Endothelial cell (in vitro differentiated cells): ENCODE results near the gene FGF23. TPM values are rescaled to one million over a fixed set of nuclear protein-coding genes. Genes with fewer than 3 reads are reported as not detected.

Source experiments
- DNase-seq: peaks from one replicate; pipeline ENCODE4 v3.0.0; 2021; ENCODE audit warnings: low spot score
- H3K27ac Mint-ChIP-seq: one replicate; pipeline ENCODE4 v1.8.0; 2021; ENCODE audit warnings: mixed read lengths, inconsistent platforms; ENCODE audit not compliant: unreplicated experiment
- H3K27me3 Mint-ChIP-seq: one replicate; pipeline ENCODE4 v1.8.0; 2021; ENCODE audit warnings: mild to moderate bottlenecking, moderate library complexity, mixed read lengths, inconsistent platforms; ENCODE audit not compliant: unreplicated experiment
- H3K36me3 Mint-ChIP-seq: one replicate; pipeline ENCODE4 v1.8.0; 2021; ENCODE audit warnings: mild to moderate bottlenecking, low read depth, mixed read lengths, inconsistent platforms; ENCODE audit not compliant: unreplicated experiment
- H3K4me1 Mint-ChIP-seq: one replicate; pipeline ENCODE4 v1.8.0; 2021; ENCODE audit warnings: mild to moderate bottlenecking, mixed read lengths, inconsistent platforms; ENCODE audit not compliant: unreplicated experiment
- H3K4me3 Mint-ChIP-seq: one replicate; pipeline ENCODE4 v1.8.0; 2021; ENCODE audit warnings: mild to moderate bottlenecking, mixed read lengths, inconsistent platforms; ENCODE audit not compliant: unreplicated experiment
- H3K9me3 Mint-ChIP-seq: one replicate; pipeline ENCODE4 v1.8.0; 2021; ENCODE audit warnings: mixed read lengths, inconsistent platforms; ENCODE audit not compliant: unreplicated experiment
- long read RNA-seq: library from polyadenylated mRNA; unstranded; transcript quantifications from one replicate; pipeline ENCODE4 v2.0.0, GENCODE V29; 2020; ENCODE audit not compliant: unreplicated experiment
- total RNA-seq: library from RNA; stranded (reverse); fragmentation: NEBNext Ultra II Directional; extraction: Animal tissue kit (Norgen Biotek cat#: 25700); gene quantifications from one replicate; pipeline ENCODE4 v1.2.1, GENCODE V29; 2021; ENCODE audit not compliant: unreplicated experiment
- TF ChIP-seq, protein P1 (sequence below): fragments of 200-600 bp; sonication (generic); IDR thresholded peaks from one replicate; pipeline ENCODE4 v1.5.0; 2021; ENCODE audit warnings: antibody characterized with exemption; ENCODE audit not compliant: unreplicated experiment

Gene FGF23
- total RNA-seq = not detected
- long read RNA-seq = 0 reads

DNA sequence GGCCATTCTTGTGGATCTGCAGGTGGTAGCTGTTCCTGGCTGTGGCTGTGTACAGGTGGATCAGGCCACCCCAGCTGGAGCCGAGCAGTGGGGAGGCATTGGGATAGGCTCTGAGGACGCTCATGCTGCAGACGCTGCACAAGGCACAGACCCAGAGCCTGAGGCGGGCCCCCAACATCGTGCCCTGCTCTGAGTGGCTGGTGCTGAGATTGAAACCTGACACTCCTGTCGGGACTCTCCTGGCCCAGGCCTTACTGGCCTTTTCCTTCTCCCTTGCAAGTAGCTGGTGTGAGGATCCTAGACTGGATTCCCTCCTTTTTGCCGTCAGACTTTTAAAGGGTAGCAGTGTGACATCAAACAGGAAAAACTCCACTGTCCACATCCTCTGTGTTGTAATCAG, at the start of gene FGF23:
TSS of gene FGF23 (minus strand) at position 308 of the 400 bp plus-strand sequence. CDS start at position 178, 130 bp downstream.
- Mint-ChIP-seq H3K9me3 (no peaks in the 10 kb centered on the region), H3K36me3 (no peaks in the 10 kb centered on the region), H3K4me1 (peaks cover 5% of the 10 kb centered on the region), H3K4me3 (no peak within 1 kb of the TSS), H3K27me3 (peaks cover 3% of the 10 kb centered on the region), H3K27ac (no peak within 1 kb of the TSS)
- peak; percentile 34 for DNase-seq
- TF ChIP-seq, protein P1, sequence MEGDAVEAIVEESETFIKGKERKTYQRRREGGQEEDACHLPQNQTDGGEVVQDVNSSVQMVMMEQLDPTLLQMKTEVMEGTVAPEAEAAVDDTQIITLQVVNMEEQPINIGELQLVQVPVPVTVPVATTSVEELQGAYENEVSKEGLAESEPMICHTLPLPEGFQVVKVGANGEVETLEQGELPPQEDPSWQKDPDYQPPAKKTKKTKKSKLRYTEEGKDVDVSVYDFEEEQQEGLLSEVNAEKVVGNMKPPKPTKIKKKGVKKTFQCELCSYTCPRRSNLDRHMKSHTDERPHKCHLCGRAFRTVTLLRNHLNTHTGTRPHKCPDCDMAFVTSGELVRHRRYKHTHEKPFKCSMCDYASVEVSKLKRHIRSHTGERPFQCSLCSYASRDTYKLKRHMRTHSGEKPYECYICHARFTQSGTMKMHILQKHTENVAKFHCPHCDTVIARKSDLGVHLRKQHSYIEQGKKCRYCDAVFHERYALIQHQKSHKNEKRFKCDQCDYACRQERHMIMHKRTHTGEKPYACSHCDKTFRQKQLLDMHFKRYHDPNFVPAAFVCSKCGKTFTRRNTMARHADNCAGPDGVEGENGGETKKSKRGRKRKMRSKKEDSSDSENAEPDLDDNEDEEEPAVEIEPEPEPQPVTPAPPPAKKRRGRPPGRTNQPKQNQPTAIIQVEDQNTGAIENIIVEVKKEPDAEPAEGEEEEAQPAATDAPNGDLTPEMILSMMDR = no peak

DNA sequence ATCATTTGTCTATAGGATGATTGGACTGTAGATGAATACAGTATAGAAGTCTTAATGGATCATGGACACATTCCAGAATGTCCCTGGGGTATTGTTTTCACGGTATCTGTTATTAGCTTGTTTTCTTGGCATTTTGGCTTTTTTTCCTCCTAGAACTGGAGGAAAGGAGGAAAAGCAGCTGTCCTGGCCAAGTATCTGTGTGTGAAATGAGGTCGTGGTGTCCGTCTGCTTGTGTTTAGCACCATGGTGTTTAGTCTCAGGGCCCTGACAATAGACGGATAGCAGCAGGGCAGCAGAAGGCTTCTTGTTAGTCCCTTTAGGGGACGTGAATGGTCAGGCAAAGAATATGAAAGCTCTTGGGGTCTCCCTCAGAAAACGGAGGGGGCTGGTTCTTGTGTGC, 44.9 kb upstream of the FGF23 start:
- TF ChIP-seq, protein P1 = no peak
- Mint-ChIP-seq H3K4me1 (peaks cover 5% of the 10 kb centered on the region), H3K4me3 (no peak overlapping the region), H3K9me3 (no peaks in the 10 kb centered on the region), H3K27ac (no peak overlapping the region), H3K36me3 (no peaks in the 10 kb centered on the region), H3K27me3 (peaks cover 1% of the 10 kb centered on the region)
- no peak for DNase-seq

DNA sequence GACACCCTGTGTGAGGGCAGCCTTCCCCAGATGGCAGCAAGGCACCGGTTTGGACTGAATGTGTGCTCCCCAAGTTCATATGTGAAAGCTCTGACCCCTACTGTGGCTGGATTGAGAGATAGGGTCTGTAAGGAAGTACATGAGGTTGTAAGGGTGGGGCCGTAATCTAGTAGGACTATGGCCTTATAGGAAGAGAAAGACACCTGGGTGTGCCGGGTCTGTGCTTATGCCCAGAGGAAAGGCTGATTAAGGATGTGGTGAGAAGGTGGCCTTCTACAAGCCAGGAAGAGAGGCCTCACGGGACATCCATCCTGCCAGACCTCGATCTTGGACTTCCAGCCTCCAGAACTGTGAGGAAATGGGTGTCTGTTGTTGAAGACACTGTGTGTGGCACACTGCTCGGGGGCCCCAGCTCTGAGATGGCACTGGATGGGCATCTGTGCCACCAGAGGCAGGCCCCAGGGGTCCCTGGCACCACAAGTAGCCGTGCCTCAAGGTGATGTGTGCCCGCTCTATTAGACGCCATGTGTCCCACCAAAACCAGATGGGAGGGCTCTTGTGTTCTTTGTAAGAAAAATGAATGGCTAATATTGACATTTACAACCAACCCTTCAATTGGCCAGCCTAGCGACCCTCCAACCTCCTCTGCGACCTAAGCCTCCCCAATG, 44.1 kb upstream of the FGF23 start:
- Mint-ChIP-seq H3K4me1 (peaks cover 8% of the 10 kb centered on the region), H3K36me3 (no peaks in the 10 kb centered on the region), H3K9me3 (no peaks in the 10 kb centered on the region), H3K27ac (no peak overlapping the region), H3K27me3 (peaks cover 1% of the 10 kb centered on the region), H3K4me3 (no peak overlapping the region)
- TF ChIP-seq, protein P1 = no peak
- DNase-seq = no peak

DNA sequence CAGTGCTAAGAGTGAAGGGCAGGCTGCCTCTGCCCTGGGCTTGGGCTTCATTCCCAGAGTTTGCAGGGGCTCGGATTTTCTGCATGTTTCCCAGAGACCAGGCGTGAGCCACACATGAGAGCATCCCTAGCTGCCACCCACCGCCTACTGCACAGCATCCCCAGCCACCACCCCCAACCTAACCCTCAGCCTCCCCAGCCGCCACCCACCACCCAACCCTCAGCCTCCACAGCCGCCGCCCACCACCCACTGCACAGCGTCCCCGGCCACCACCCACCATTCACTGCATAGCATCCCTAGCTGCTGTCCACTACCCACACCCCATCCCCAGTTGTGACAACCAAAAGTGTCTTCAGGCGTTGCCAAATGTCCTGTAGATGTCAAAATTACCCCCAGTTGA, 43.5 kb upstream of the FGF23 start:
- DNase-seq = no peak
- H3K4me1 Mint-ChIP-seq = peaks cover 8% of the 10 kb centered on the region
- no peak overlapping the region for H3K4me3 Mint-ChIP-seq
- no peaks in the 10 kb centered on the region for H3K9me3 Mint-ChIP-seq
- peaks cover 1% of the 10 kb centered on the region for H3K27me3 Mint-ChIP-seq
- TF ChIP-seq, protein P1 = no peak
- H3K27ac Mint-ChIP-seq = no peak overlapping the region
- no peaks in the 10 kb centered on the region for H3K36me3 Mint-ChIP-seq

DNA sequence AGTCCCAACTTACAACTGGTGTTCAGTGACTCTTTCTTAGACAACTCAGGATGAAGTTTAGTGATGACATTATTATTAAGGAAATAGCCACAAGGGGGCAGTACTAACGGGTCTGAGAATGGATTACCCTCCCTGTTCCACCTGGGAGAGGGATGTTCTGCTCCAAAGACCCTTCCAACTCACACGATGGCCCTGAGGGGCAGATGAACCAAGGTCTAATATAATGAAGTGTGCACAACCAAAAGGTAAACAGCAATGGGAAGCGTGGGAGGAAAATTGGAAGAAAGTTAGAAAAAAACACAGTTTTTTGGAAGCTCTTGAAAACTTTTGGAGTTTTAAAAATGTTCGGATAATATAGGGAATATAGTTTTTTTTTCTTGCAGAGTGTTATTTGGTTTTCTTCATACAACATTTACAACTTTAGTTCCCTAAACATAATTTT, 42.1 kb upstream of the FGF23 start:
- H3K4me3 Mint-ChIP-seq = no peak overlapping the region
- TF ChIP-seq, protein P1 = peak; percentile 86
- H3K9me3 Mint-ChIP-seq = no peaks in the 10 kb centered on the region
- H3K27me3 Mint-ChIP-seq = no peaks in the 10 kb centered on the region
- H3K27ac Mint-ChIP-seq = no peak overlapping the region
- DNase-seq = peak; percentile 46
- peaks cover 5% of the 10 kb centered on the region for H3K4me1 Mint-ChIP-seq
- no peaks in the 10 kb centered on the region for H3K36me3 Mint-ChIP-seq
